Hindlimb muscle (tissue), 1 donor: ENCODE measurements around the gene COQ7. TPM values are rescaled to one million over a fixed set of nuclear protein-coding genes. Genes with fewer than 3 reads are reported as not detected.

ENCODE experiments used
- DNase-seq: peaks from one replicate; pipeline ENCODE4 v3.0.0-alpha.2; 2013
- polyA plus RNA-seq: library from polyadenylated mRNA; unstranded; fragments of 120-200 nt; gene quantifications from one replicate; pipeline ENCODE4 v1.2.1, GENCODE V29; 2013; ENCODE audit not compliant: insufficient read length

Gene COQ7
- polyA plus RNA-seq, 1 donor: 29.8 TPM

DNA sequence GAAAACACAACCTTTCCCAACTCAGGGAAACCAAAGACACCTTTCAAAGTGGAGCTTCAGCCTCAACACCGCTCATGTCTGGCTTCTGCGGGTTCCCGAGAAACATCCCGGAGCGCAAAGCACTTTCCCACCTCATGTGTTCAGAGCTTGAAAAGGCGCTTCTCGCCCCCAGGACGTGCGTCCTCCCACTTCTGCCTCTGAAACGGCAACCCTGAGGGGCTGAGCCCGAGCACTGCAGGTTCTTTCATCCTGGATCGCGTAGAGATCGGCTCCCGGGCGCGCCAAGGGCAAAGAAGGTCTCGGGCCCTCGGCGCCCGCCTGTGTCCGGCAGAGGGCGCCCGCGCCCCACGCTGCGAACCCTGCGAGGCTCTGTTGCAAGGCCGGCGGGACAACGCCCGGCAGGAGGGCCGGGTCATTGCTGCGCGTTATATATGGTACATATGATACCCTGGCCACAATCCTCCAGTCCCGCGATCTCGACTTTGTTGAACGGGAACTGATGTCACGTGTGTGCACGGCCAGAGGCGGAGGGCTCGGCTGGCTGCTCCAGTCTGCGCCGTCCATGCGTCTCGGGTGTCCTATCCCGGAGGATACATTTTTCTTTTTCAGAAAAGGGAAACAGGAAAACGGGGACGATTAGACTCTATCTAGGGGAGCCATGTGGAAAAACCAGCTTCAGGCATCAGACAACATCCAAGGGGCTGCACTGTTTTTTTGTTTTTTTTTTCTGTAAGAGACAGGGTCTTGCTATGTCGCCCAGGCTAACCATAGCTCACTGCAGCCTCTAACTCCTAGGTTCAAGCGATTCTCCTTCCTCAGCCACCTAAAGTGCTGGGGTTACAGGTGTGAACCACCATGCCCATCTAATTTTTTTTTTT, 19.1 kb downstream of the COQ7 start:
- DNase-seq: peak; percentile 92

GRCh38 chr16:19088341-19088916, 21.0 kb downstream of the COQ7 start:
- DNase-seq: no peak

DNA sequence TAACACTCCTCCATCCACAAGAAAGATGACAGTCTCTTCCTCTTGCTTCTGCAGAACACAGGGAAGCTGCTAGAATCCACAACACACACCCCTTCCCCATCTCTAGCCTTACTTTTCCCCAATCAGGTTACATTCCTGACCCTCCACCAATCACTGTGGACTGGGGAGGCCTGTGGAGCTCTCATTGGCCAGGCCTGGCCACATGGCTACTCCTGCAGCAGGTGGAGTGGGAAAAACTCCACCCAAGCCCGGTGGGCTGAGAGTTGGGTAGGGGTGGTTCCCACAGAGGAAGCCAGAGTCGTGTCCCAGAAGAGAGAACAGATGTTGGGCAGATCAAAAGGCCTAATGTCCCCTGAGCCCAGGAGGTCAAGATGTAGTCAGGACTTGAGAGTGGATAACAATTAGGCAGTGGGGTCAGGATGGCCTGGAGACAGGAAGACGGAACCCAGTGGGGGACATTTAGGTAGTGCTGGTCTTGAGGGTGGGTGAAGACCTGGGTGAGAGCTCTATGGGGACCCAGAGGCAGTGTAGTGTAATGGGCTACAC, 22.1 kb downstream of the COQ7 start:
- no peak for DNase-seq

DNA sequence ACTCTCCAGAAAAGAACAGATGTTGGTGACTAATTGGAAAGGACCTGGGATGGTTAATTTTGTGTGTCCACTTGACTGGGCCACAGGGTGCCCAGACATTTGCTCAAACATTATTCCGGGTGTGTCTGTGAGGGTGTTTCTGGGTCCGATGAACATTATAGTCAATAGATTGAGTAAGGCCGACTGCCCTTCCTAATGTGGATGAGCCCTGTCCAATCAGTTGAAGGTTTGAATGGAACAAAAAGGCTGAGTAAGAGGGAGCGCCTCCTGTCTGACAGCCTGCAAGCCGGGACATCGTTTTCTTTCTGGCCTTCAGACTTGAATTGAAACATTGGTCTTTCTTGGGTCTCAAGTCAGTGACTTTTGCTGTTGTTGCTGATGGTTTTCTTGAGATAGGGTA, 23.5 kb downstream of the COQ7 start:
- no peak for DNase-seq

DNA sequence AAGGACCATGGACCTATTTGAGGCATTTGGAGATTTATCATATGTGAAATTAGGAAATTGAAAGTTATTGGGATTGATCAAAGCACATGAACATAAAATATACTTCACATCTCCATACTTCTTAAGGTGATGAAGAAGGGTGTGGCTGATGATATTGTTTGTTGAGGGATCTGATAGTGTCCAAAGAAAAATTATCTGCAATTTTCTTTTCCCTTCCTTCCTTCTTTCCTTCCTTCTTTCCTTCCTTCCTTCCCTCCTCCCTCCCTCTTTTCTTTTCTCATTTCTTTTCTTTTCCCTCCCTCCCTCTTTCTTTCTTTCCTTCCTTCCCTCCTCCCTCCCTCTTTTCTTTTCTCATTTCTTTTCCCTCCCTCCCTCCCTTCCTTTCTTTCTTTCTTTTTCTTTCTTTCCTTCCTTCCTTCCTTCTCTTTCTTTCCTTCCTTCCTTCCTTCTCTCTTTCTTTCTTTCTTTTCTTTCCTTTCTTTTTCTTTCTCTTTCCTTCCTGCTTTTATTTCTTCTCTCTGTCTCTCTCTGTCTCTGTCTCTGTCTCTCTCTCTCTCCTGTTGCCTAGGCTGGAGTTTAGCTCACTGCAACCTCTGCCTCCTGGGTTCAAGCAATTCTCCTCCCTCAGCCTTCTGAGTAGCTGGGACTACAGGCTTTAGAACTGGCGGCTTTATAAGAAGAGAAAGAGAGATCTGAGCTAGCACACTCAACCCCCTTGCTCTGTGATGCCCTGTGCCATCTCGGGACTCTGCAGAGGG, 25.4 kb downstream of the COQ7 start:
- DNase-seq: no peak

- DNase-seq: no peak
Measured at GRCh38 chr16:19093631-19094541, 26.5 kb downstream of the COQ7 start.

DNA sequence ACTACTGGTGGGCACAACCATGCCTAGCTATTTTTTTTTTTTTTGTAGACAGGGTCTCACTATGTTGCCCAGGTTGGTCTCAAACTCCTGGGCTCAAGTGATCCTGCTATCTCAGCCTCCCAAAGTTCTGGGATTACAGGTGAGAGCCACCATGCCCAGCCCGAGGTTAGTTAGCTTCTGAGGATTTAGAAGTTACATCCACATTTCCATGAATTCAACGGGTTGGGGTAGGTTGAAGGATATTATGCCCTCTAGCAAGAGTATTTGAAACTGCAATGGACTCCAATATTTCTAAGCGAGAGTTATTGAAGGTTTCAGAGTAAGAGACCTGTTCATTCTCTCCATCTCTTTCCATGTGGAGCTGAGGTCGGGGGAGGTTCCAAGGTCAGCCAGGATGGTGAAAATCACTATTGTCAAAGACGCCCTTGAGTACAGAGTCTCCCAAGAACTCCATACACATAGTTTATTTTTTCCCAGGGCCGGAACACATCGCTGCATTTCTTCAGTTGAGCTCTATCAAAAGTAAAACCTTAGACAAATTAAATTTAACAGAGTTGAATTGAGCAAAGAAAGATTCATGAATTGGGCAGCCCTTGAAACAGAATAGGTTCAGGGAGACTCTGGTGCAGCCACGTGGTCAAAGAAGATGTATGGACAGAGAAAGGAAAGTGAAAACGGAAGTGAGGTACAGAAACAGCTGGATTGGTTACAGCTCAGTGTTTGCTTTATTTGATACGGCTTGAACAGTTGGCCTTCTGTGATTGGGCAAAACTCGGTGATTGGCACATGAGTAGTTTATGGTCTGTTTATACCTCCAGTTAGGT, 27.3 kb downstream of the COQ7 start:
- no peak for DNase-seq

- DNase-seq: no peak
Measured at GRCh38 chr16:19095654-19096053, 28.2 kb downstream of the COQ7 start.

- no peak for DNase-seq
Measured at GRCh38 chr16:19098173-19098572, 30.8 kb downstream of the COQ7 start.

DNA sequence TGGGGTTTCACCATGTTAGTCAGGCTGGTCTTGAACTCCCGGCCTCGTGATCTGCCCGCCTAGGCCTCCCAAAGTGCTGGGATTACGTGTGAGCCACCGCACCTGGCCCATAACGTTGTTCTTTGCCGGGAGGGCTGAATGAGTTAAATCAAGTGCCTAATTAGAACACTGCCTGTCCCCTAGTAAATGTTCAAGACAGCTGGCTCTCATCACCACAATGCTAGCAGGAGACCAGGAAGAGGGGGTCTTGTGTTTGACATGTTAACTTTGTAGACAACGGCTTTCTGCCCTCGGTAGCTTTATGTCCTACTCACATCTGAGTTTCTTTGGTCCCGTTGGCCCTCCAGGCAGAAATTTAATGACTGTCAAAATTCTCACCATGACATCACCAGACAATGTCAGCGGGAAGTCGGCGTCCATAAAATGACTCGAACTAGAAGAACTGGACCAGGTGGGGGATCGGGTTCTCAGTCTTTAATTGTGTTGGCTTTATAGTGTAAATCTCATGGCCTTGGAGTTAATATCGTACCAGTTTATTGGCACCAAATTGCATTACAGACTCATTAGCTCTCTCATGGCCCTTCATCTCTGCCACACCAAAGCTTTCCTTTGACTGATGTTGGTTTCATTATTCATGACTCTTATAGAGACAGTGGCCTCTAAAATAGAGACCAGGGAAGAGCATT, 34.9 kb downstream of the COQ7 start:
- no peak for DNase-seq

DNA sequence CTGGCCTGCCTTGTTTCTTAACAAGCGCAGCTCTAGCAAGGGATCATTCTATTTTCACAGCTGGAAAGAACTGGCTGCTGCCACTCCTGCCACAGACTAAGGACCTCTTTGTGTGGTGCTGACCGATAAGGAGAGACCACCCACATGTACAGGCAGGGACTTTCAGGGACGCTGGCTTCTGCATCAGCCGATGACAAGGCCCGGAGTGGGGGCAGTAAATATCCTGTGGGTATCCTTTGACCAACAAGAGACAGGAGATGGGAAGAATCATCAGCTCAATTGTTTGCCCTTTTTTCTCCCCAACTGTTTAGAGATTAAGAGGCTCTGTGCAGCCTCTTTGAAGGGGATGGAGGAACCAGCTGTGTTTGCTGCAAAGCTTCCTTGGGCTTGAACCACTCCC, 37.2 kb downstream of the COQ7 start:
- DNase-seq: no peak

GRCh38 chr16:19105131-19105530, 37.7 kb downstream of the COQ7 start:
- no peak for DNase-seq

DNA sequence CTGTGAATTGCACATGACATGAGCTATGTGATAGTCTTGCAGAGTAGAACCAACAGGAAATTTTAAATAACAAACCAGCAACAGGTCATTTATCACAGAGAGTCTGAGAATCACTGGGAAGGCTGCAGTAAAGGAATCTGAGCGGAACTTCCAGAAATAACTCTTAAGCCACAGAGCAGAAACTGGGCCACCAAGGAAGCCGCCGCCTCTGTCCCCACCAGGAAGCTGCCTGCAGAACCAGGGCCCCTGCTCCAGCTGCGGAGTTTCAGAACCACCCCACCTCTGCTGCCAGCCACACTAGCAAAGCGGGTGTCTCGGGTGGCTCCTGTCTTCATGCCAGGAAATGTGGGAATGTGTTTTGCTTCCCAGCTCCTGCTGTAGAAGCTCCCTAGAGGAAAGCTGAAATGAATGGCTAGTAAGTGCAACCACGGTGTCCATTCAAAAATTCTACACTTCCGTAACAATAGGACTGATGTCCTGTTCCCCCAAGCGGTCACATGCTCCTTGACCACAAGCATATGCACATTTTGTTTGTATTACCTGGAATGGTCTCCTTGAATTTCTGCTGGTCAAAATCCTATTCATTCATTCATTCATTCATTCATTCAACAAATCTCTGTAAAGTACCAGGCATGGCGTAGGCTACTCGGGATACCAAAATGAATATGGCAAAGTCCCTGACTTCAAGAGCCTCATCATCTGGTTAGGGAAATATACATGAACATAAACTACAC, 38.6 kb downstream of the COQ7 start:
- no peak for DNase-seq

DNA sequence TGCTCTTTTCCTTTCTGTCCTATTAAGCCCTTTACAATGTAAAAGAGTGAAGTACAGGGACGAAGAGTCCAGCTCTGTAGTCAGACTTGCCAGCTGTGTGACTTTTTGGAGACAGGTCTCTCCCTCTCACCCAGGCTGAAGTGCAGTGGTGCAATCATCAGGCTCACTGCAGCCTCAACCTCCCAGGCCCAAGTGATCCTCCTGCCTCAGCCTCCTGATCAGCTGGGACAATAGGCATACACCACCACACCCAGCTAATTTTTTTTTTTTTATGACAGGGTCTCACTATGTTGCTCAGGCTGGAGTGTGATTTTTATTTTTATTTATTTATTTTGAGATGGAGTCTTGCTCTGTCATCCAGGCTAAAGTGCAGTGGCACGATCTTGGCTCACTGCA, 39.2 kb downstream of the COQ7 start:
- no peak for DNase-seq

DNA sequence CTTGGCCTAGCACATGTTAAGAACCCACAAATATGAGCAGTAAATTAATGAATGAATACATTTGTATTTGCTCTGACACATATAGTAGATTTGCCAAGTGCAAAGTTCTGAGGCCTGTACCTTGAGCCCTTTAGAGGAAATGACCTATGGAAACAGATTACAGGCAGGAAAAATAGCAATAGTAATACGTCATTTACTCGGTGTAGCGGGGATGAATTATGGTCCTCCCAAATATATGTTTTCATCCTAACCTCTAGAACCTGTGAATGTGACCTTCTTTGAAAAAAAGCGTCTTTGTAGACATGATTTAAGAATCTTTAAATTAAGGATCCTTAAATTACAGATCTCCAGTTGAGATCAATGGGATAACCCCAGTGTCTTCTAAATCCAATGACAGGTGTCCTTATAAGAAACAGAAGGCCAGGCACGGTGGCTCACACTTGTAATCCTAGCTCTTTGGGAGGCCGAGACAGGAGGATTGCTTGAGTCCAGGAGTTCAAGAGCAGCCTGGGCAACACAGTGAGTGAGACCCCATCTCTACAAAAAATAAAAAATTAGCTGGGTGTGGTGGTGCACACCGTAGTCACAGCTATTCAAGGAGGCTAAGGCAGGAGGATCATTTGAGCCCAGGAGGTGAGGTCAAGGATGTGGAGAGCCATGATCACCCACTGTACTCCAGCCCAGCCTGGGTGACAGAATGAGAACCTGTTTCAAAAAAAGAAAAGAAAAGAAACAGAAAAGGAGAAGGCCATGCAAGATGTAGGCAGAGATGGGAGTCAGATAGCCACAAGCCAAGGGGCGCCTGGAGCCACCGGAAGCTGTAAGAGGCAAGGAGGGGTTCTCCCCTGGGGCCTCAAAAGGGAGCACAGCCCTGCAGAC, 41.2 kb downstream of the COQ7 start:
- DNase-seq: no peak

DNA sequence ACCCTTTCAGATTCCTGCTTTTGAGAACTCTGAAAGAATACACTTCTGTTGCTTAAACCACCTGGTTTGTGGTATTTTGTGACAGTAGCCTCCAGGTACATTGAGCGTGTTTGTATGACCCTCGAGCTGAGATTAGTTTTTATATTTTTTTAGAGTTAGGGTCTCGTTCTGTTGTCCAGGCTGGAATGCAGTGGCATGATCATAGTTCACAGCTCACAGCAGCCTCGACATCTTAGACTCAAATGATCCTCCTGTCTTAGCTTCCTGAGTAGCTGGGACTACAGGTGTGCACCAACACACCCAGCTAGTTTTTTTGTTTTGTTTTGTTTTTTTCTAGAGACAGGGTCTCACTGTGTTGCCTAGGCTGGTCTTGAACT, 41.9 kb downstream of the COQ7 start:
- no peak for DNase-seq

- DNase-seq: no peak
Measured at GRCh38 chr16:19110537-19111360, 43.3 kb downstream of the COQ7 start.

GRCh38 chr16:19112099-19112407, 44.6 kb downstream of the COQ7 start:
- no peak for DNase-seq
